Neural progenitor cell (in vitro differentiated cells): ENCODE data around the gene ADCY9.

Source experiments
- EZH2phosphoT487 ChIP-seq: fragments of 200-600 bp; sonication (generic); IDR thresholded peaks from 2 replicates; pipeline ENCODE4 v1.6.1; 2017; ENCODE audit warnings: antibody characterized with exemption
- TF ChIP-seq, protein P1 (sequence below): fragments of 200-600 bp; sonication (generic); IDR thresholded peaks from 2 replicates; pipeline ENCODE4 v1.5.1; 2017; ENCODE audit warnings: antibody characterized with exemption, mild to moderate bottlenecking

DNA sequence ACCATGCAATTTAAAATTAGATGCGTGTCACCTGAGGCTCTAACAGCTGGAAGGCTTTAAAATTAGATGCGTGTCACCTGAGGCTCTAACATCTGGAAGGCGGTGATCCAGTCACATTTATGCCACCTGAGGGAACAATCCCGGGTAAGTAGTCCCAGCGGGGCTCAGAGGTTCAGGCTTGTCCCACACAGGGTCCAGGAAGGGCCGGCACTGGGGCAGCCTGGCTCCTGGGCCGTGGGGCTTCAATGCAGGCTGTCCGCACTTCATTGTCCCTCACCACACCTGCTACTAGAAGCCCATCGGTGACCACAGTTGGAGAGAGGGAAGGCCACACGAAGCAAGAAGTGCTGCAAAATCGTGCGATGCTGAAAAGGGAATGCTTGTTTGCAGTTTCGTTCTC is 15.4 kb upstream of the ADCY9 start:
- TF ChIP-seq, protein P1, sequence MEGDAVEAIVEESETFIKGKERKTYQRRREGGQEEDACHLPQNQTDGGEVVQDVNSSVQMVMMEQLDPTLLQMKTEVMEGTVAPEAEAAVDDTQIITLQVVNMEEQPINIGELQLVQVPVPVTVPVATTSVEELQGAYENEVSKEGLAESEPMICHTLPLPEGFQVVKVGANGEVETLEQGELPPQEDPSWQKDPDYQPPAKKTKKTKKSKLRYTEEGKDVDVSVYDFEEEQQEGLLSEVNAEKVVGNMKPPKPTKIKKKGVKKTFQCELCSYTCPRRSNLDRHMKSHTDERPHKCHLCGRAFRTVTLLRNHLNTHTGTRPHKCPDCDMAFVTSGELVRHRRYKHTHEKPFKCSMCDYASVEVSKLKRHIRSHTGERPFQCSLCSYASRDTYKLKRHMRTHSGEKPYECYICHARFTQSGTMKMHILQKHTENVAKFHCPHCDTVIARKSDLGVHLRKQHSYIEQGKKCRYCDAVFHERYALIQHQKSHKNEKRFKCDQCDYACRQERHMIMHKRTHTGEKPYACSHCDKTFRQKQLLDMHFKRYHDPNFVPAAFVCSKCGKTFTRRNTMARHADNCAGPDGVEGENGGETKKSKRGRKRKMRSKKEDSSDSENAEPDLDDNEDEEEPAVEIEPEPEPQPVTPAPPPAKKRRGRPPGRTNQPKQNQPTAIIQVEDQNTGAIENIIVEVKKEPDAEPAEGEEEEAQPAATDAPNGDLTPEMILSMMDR = no peak
- TF ChIP-seq EZH2phosphoT487 = no peak
